ENCODE results near the gene ZNF367.

ZNF367 gene

GRCh38 chr9:96382175-96382574 lies 36.0 kb downstream of the ZNF367 start:
- no peaks in the 10 kb centered on the region for H4K20me1 ChIP-seq (ENCODE audit: insufficient read depth, low read length, poor library complexity, severe bottlenecking)

GRCh38 chr9:96381696-96382095 lies 36.5 kb downstream of the ZNF367 start:
- no peaks in the 10 kb centered on the region for H3K27me3 ChIP-seq (ENCODE audit: insufficient read depth, low read length, poor library complexity, severe bottlenecking)
- TF ChIP-seq EZH2phosphoT487 (IDR thresholded peaks at IDR 0.05; ENCODE audit: borderline replicate concordance): no peak
- TF ChIP-seq, protein P1, sequence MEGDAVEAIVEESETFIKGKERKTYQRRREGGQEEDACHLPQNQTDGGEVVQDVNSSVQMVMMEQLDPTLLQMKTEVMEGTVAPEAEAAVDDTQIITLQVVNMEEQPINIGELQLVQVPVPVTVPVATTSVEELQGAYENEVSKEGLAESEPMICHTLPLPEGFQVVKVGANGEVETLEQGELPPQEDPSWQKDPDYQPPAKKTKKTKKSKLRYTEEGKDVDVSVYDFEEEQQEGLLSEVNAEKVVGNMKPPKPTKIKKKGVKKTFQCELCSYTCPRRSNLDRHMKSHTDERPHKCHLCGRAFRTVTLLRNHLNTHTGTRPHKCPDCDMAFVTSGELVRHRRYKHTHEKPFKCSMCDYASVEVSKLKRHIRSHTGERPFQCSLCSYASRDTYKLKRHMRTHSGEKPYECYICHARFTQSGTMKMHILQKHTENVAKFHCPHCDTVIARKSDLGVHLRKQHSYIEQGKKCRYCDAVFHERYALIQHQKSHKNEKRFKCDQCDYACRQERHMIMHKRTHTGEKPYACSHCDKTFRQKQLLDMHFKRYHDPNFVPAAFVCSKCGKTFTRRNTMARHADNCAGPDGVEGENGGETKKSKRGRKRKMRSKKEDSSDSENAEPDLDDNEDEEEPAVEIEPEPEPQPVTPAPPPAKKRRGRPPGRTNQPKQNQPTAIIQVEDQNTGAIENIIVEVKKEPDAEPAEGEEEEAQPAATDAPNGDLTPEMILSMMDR (conservative IDR thresholded peaks at IDR 0.05; ENCODE audit: low read length): no peak
- no peak overlapping the region for H3K9ac ChIP-seq (ENCODE audit: low read depth, low read length, poor library complexity, severe bottlenecking)
- H3K36me3 ChIP-seq (ENCODE audit: insufficient read depth, low read length): peaks cover 7% of the 10 kb centered on the region
- H4K20me1 ChIP-seq (ENCODE audit: insufficient read depth, low read length, poor library complexity, severe bottlenecking): no peaks in the 10 kb centered on the region
- H3K9me2 ChIP-seq (replicated peaks; ENCODE audit: low read depth, low read length): no peaks in the 10 kb centered on the region
- H3K9me3 ChIP-seq (ENCODE audit: insufficient read depth, low read depth, low read length): no peaks in the 10 kb centered on the region
- H3K4me1 ChIP-seq (ENCODE audit: insufficient read depth, low read length, poor library complexity, severe bottlenecking): no peaks in the 10 kb centered on the region
- no peaks in the 10 kb centered on the region for H3F3A ChIP-seq (ENCODE audit: low read depth)
- H3K4me3 ChIP-seq (ENCODE audit: low read length, poor library complexity, severe bottlenecking): no peak overlapping the region
- H3K79me2 ChIP-seq (ENCODE audit: insufficient read depth, low read length): no peaks in the 10 kb centered on the region
- no peak overlapping the region for H3K4me2 ChIP-seq (ENCODE audit: low read depth, low read length, poor library complexity, severe bottlenecking)
- H2AFZ ChIP-seq (ENCODE audit: low read length): no peak overlapping the region

More at GRCh38 chr9:96382175-96382574, 36.0 kb downstream of the ZNF367 start:
- no peak for TF ChIP-seq EZH2phosphoT487 (IDR thresholded peaks at IDR 0.05; ENCODE audit: borderline replicate concordance)
- TF ChIP-seq, protein P1 (conservative IDR thresholded peaks at IDR 0.05; ENCODE audit: low read length): no peak
- H2AFZ ChIP-seq (ENCODE audit: low read length): no peak overlapping the region
- peaks cover 12% of the 10 kb centered on the region for H3K36me3 ChIP-seq (ENCODE audit: insufficient read depth, low read length)
- H3K79me2 ChIP-seq (ENCODE audit: insufficient read depth, low read length): no peaks in the 10 kb centered on the region
- no peaks in the 10 kb centered on the region for H3K9me3 ChIP-seq (ENCODE audit: insufficient read depth, low read depth, low read length)
- no peaks in the 10 kb centered on the region for H3K27me3 ChIP-seq (ENCODE audit: insufficient read depth, low read length, poor library complexity, severe bottlenecking)
- no peaks in the 10 kb centered on the region for H3F3A ChIP-seq (ENCODE audit: low read depth)
- H3K4me1 ChIP-seq (ENCODE audit: insufficient read depth, low read length, poor library complexity, severe bottlenecking): no peaks in the 10 kb centered on the region
- H3K9me2 ChIP-seq (replicated peaks; ENCODE audit: low read depth, low read length): no peaks in the 10 kb centered on the region
- no peak overlapping the region for H3K4me2 ChIP-seq (ENCODE audit: low read depth, low read length, poor library complexity, severe bottlenecking)
- no peak overlapping the region for H3K4me3 ChIP-seq (ENCODE audit: low read length, poor library complexity, severe bottlenecking)
- no peak overlapping the region for H3K9ac ChIP-seq (ENCODE audit: low read depth, low read length, poor library complexity, severe bottlenecking)

GRCh38 chr9:96381125-96381524 lies 37.0 kb downstream of the ZNF367 start:
- no peak overlapping the region for H3K9ac ChIP-seq (ENCODE audit: low read depth, low read length, poor library complexity, severe bottlenecking)
- H3K9me2 ChIP-seq (replicated peaks; ENCODE audit: low read depth, low read length): no peaks in the 10 kb centered on the region
- H3K36me3 ChIP-seq (ENCODE audit: insufficient read depth, low read length): peaks cover 1% of the 10 kb centered on the region; the same call in 1 of the 2 replicates
- no peak overlapping the region for H3K4me2 ChIP-seq (ENCODE audit: low read depth, low read length, poor library complexity, severe bottlenecking)
- no peak overlapping the region for H3K4me3 ChIP-seq (ENCODE audit: low read length, poor library complexity, severe bottlenecking)
- no peak overlapping the region for H2AFZ ChIP-seq (ENCODE audit: low read length)
- H3F3A ChIP-seq (ENCODE audit: low read depth): no peaks in the 10 kb centered on the region
- no peaks in the 10 kb centered on the region for H4K20me1 ChIP-seq (ENCODE audit: insufficient read depth, low read length, poor library complexity, severe bottlenecking)
- H3K27me3 ChIP-seq (ENCODE audit: insufficient read depth, low read length, poor library complexity, severe bottlenecking): no peaks in the 10 kb centered on the region
- H3K9me3 ChIP-seq (ENCODE audit: insufficient read depth, low read depth, low read length): no peaks in the 10 kb centered on the region
- no peaks in the 10 kb centered on the region for H3K79me2 ChIP-seq (ENCODE audit: insufficient read depth, low read length)
- no peaks in the 10 kb centered on the region for H3K4me1 ChIP-seq (ENCODE audit: insufficient read depth, low read length, poor library complexity, severe bottlenecking)
- no peak for TF ChIP-seq EZH2phosphoT487 (IDR thresholded peaks at IDR 0.05; ENCODE audit: borderline replicate concordance)
- TF ChIP-seq, protein P1 (conservative IDR thresholded peaks at IDR 0.05; ENCODE audit: low read length): no peak
